GM10266 (cell line): ENCODE data around the gene CPE.

Source experiments
- DNase-seq: peaks from one replicate; pipeline ENCODE4 v3.0.0; 2012; ENCODE audit errors: extremely low spot score
- CTCF ChIP-seq: IDR thresholded peaks from 2 replicates; pipeline ENCODE4 v1.5.1; 2012; ENCODE audit warnings: mild to moderate bottlenecking, low read depth; ENCODE audit not compliant: control insufficient read depth, insufficient read depth; ENCODE audit errors: missing control alignments

Gene CPE

GRCh38 chr4:165518024-165518616 is 139.3 kb downstream of the CPE start:
- no peak for TF ChIP-seq CTCF
- no peak for DNase-seq

- TF ChIP-seq CTCF = no peak
- no peak for DNase-seq
These were observed 139.9 kb downstream of the CPE start for GRCh38 chr4:165518686-165519085.

DNA sequence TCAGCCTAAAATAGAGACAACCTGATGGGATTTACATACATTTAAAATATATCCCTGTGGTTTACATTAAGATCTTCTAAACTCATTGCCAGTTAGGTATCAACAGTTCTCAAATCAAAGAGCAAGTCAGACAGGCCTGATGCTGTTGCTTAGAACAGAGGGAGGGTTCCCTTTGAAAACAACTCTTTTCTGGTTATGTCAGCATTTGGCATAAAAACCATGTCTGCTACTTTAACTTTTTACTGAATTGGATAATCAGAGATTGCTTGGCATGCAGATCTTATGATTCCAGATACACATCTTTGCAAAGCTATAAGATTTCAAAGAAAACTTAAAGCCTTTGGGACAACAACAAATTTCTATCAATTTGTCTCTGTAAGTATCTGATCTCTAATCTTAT is 140.8 kb downstream of the CPE start:
- no peak for DNase-seq
- no peak for TF ChIP-seq CTCF

DNA sequence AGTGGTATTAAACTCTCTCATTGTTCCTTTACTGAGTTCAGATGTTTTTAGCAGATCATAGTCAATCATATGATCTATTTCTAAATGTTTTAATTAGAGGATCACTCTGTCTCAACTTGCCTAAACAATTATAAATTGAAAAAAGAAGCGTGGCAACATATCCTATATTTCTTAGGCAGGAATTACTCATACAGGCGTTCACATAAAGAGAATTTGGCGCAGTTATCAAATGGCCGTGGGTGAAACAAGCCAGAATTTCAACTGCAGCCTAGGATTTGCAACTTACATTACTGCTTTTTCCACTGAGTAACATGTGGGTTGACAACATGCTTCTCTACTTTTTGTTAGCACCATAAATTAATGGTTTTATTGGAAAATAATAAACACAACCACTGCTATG is 141.3 kb downstream of the CPE start:
- DNase-seq = no peak
- TF ChIP-seq CTCF = no peak

DNA sequence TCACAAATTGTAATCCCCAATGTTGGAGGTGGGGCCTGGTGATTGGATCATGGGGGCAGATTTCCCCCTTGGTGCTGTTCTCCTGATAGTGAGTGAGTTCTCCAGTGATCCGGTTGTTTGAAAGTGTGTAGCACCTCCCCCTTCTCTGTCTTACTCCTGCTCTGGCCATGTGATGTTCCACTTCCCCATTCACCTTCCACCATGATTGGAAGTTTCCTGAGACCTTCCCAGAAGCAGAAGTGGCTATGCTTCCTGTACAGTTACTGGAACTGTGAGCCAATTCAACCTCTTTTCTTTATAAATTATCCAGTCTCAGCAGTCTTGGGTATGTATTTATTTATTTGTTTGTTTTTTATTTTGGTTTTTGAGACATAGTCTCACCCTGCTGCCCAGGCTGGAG is 143.2 kb downstream of the CPE start:
- TF ChIP-seq CTCF = no peak
- DNase-seq = no peak

- DNase-seq = no peak
- no peak for TF ChIP-seq CTCF
These were observed 145.9 kb downstream of the CPE start for GRCh38 chr4:165524532-165525190.

DNA sequence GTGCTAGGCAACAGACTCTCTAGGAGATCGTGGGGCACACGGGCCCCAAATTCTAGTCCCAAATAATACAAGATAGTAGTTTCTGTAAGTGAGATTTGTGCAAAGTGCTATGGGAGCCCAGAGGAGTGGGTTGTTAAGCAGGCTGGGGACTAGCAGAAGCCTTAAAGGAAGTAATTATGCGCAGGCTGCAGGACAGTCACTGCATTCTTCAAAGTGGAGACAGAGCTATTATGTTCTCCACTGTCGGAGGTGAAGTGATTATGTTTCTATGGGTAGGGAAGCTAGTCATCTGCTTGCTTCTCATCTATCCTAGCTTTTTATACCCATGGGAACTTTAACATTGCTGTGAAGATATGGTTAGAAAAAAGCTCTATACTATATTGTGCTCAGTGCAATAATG is 154.2 kb downstream of the CPE start:
- no peak for TF ChIP-seq CTCF
- DNase-seq = no peak
